Neural progenitor cell (in vitro differentiated cells): ENCODE data around the gene RPS24. TPM values are rescaled to one million over a fixed set of nuclear protein-coding genes. Genes with fewer than 3 reads are reported as not detected.

Source experiments
- DNase-seq: peaks from one replicate; pipeline ENCODE4 v3.0.0-alpha.2; 2016; ENCODE audit warnings: low spot score
- H2AFZ ChIP-seq: fragments of 200-600 bp; sonication (generic); replicated peaks from 2 replicates; pipeline ENCODE4 v1.6.1; 2016; ENCODE audit warnings: antibody characterized with exemption
- H3F3A ChIP-seq: fragments of 200-600 bp; sonication (generic); 2 replicates; pipeline ENCODE4 v1.6.1; 2016; ENCODE audit warnings: antibody characterized with exemption, low read depth
- H3K27ac ChIP-seq: fragments of 200-600 bp; sonication (generic); 2 replicates; pipeline ENCODE4 v1.5.1; 2016; ENCODE audit warnings: mild to moderate bottlenecking
- H3K27me3 ChIP-seq: fragments of 200-600 bp; sonication (generic); 2 replicates; pipeline ENCODE4 v1.6.1; 2016; ENCODE audit warnings: mild to moderate bottlenecking, moderate library complexity
- H3K36me3 ChIP-seq: fragments of 200-600 bp; sonication (generic); 2 replicates; pipeline ENCODE4 v1.5.1; 2016
- H3K4me1 ChIP-seq: fragments of 200-600 bp; sonication (generic); 2 replicates; pipeline ENCODE4 v1.6.1; 2016; ENCODE audit warnings: mixed run types
- H3K4me2 ChIP-seq: fragments of 200-600 bp; sonication (generic); 2 replicates; pipeline ENCODE4 v1.6.1; 2016
- H3K4me3 ChIP-seq: fragments of 200-600 bp; sonication (generic); 2 replicates; pipeline ENCODE4 v1.5.1; 2016
- H3K79me2 ChIP-seq: fragments of 200-600 bp; sonication (generic); 2 replicates; pipeline ENCODE4 v1.6.1; 2016; ENCODE audit warnings: low read depth
- H3K9ac ChIP-seq: fragments of 200-600 bp; sonication (generic); 2 replicates; pipeline ENCODE4 v1.6.1; 2016
- H3K9me3 ChIP-seq: fragments of 200-600 bp; sonication (generic); 2 replicates; pipeline ENCODE4 v1.5.1; 2016; ENCODE audit warnings: low read depth
- H4K20me1 ChIP-seq: fragments of 200-600 bp; sonication (generic); 2 replicates; pipeline ENCODE4 v1.6.1; 2016; ENCODE audit warnings: low read depth
- H3K27ac Mint-ChIP-seq: 3 replicates; pipeline ENCODE4 v1.8.0; 2021; ENCODE audit warnings: mixed read lengths
- H3K27me3 Mint-ChIP-seq: 2 replicates; pipeline ENCODE4 v1.8.0; 2022; ENCODE audit warnings: low read depth, mild to moderate bottlenecking, inconsistent platforms, moderate library complexity, mixed read lengths; ENCODE audit not compliant: insufficient read depth
- H3K36me3 Mint-ChIP-seq: 3 replicates; pipeline ENCODE4 v1.8.0; 2021; ENCODE audit warnings: mixed read lengths
- H3K4me1 Mint-ChIP-seq: 3 replicates; pipeline ENCODE4 v1.8.0; 2021; ENCODE audit warnings: mixed read lengths
- H3K4me3 Mint-ChIP-seq: 3 replicates; pipeline ENCODE4 v1.8.0; 2021; ENCODE audit warnings: mild to moderate bottlenecking, moderate library complexity, mixed read lengths
- H3K9me3 Mint-ChIP-seq: 3 replicates; pipeline ENCODE4 v1.8.0; 2020; ENCODE audit warnings: mixed read lengths
- EZH2 ChIP-seq: fragments of 200-600 bp; sonication (generic); IDR thresholded peaks from 2 replicates; pipeline ENCODE4 v1.6.1; 2017; ENCODE audit warnings: antibody characterized with exemption, mild to moderate bottlenecking, moderate library complexity
- EZH2phosphoT487 ChIP-seq: fragments of 200-600 bp; sonication (generic); IDR thresholded peaks from 2 replicates; pipeline ENCODE4 v1.6.1; 2017; ENCODE audit warnings: antibody characterized with exemption
- total RNA-seq: library from RNA; depleted of rRNA; stranded (reverse); fragments of >200 nt; gene quantifications from 2 replicates; pipeline ENCODE4 v1.2.3, GENCODE V29; 2015; ENCODE audit warnings: low replicate concordance
- TF ChIP-seq, protein P1 (sequence below): fragments of 200-600 bp; sonication (generic); IDR thresholded peaks from 2 replicates; pipeline ENCODE4 v1.5.1; 2017; ENCODE audit warnings: antibody characterized with exemption, mild to moderate bottlenecking

RPS24 gene
- total RNA-seq, 1 donor from 2014 or later: 5,646 TPM

DNA sequence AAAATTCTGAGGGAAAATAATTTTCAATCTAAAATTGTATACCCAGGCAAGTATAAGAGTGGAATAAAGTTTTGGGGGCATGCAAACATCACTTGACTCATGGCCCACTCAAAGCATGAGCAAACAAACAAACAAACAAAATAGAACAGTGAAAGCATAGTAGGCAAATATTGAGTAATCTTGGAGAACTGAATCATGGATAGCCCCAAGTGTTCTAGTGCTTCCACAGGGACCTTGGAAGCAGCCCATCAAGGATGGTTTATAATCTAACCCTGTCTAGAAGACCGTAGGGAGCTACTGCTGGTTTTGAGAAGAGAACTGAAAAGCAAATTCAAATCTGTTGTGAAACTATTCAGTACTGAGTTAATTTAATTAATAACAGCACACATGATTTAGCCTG lies 26.5 kb upstream of the RPS24 start:
- Histone ChIP-seq H4K20me1 (no peaks in the 10 kb centered on the region), H3K79me2 (no peaks in the 10 kb centered on the region), H3K36me3 (no peaks in the 10 kb centered on the region), H3K4me2 (no peak overlapping the region), H3K27ac (no peak overlapping the region), H3F3A (no peaks in the 10 kb centered on the region), H3K9ac (no peak overlapping the region), H3K9me3 (no peaks in the 10 kb centered on the region), H3K27me3 (no peaks in the 10 kb centered on the region), H3K4me1 (no peaks in the 10 kb centered on the region), H2AFZ (no peak overlapping the region), H3K4me3 (no peak overlapping the region)
- Mint-ChIP-seq H3K4me1 (no peaks in the 10 kb centered on the region), H3K27ac (no peak overlapping the region), H3K27me3 (no peaks in the 10 kb centered on the region), H3K4me3 (no peak overlapping the region), H3K36me3 (peaks cover 27% of the 10 kb centered on the region), H3K9me3 (no peaks in the 10 kb centered on the region)
- no peak for TF ChIP-seq EZH2
- TF ChIP-seq, protein P1, sequence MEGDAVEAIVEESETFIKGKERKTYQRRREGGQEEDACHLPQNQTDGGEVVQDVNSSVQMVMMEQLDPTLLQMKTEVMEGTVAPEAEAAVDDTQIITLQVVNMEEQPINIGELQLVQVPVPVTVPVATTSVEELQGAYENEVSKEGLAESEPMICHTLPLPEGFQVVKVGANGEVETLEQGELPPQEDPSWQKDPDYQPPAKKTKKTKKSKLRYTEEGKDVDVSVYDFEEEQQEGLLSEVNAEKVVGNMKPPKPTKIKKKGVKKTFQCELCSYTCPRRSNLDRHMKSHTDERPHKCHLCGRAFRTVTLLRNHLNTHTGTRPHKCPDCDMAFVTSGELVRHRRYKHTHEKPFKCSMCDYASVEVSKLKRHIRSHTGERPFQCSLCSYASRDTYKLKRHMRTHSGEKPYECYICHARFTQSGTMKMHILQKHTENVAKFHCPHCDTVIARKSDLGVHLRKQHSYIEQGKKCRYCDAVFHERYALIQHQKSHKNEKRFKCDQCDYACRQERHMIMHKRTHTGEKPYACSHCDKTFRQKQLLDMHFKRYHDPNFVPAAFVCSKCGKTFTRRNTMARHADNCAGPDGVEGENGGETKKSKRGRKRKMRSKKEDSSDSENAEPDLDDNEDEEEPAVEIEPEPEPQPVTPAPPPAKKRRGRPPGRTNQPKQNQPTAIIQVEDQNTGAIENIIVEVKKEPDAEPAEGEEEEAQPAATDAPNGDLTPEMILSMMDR: no peak
- no peak for TF ChIP-seq EZH2phosphoT487
- no peak for DNase-seq

DNA sequence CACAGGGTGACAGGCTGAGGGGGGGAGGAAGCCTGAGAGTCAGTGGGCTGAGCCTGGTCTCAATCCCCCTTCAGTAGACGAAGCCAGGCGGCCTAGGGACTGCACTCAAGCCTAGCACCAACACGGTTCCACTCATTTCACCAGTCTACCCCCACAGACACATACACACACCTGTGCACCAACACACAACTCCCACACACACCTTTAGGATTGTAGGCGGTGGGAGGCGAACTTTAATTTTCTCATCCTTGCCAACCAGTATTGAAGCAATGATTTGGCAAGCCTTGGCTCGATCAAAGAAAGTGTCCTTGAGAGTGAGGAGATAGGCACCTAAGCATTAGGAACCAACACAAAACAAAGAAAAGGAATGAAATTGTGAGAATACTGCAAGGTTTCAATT lies 24.0 kb upstream of the RPS24 start:
- peaks cover 10% of the 10 kb centered on the region for H3K36me3 ChIP-seq
- no peak for DNase-seq
- no peaks in the 10 kb centered on the region for H3K4me1 ChIP-seq
- Mint-ChIP-seq H3K4me1 (no peaks in the 10 kb centered on the region), H3K27ac (no peak overlapping the region), H3K4me3 (no peak overlapping the region), H3K36me3 (peaks cover 24% of the 10 kb centered on the region), H3K9me3 (no peaks in the 10 kb centered on the region), H3K27me3 (no peaks in the 10 kb centered on the region)
- no peak overlapping the region for H2AFZ ChIP-seq
- H3K27ac ChIP-seq: no peak overlapping the region
- H3K9ac ChIP-seq: no peak overlapping the region
- no peak overlapping the region for H3K4me3 ChIP-seq
- TF ChIP-seq EZH2phosphoT487: no peak
- TF ChIP-seq, protein P1: no peak
- TF ChIP-seq EZH2: no peak
- H3K27me3 ChIP-seq: no peaks in the 10 kb centered on the region
- H4K20me1 ChIP-seq: no peaks in the 10 kb centered on the region
- H3K79me2 ChIP-seq: no peaks in the 10 kb centered on the region
- H3K9me3 ChIP-seq: no peaks in the 10 kb centered on the region
- no peak overlapping the region for H3K4me2 ChIP-seq
- H3F3A ChIP-seq: no peaks in the 10 kb centered on the region

GRCh38 chr10:78010278-78010677 lies 23.4 kb upstream of the RPS24 start:
- DNase-seq: no peak
- H3K27me3 ChIP-seq: no peaks in the 10 kb centered on the region
- TF ChIP-seq EZH2: no peak
- TF ChIP-seq, protein P1: no peak
- no peak for TF ChIP-seq EZH2phosphoT487
- H3K27ac ChIP-seq: no peak overlapping the region
- H3F3A ChIP-seq: no peaks in the 10 kb centered on the region
- no peak overlapping the region for H3K4me3 Mint-ChIP-seq
- H3K4me1 Mint-ChIP-seq: no peaks in the 10 kb centered on the region
- H3K27ac Mint-ChIP-seq: no peak overlapping the region
- H3K4me1 ChIP-seq: no peaks in the 10 kb centered on the region
- H3K9me3 ChIP-seq: no peaks in the 10 kb centered on the region
- peaks cover 28% of the 10 kb centered on the region for H3K36me3 Mint-ChIP-seq
- no peak overlapping the region for H2AFZ ChIP-seq
- H3K9me3 Mint-ChIP-seq: no peaks in the 10 kb centered on the region
- no peak overlapping the region for H3K9ac ChIP-seq
- no peak overlapping the region for H3K4me2 ChIP-seq
- no peak overlapping the region for H3K4me3 ChIP-seq
- no peaks in the 10 kb centered on the region for H3K79me2 ChIP-seq
- no peaks in the 10 kb centered on the region for H4K20me1 ChIP-seq
- peaks cover 10% of the 10 kb centered on the region for H3K36me3 ChIP-seq
- H3K27me3 Mint-ChIP-seq: no peaks in the 10 kb centered on the region
